Measurements from ENCODE around the gene TRIM33. TPM values are rescaled to one million over a fixed set of nuclear protein-coding genes. Genes with fewer than 3 reads are reported as not detected.

Gene TRIM33
- total and polyA plus RNA-seq, 2 donors (not counting 1 experiment from before 2014, with no cell fraction given): 17.8 to 21.5 TPM

- Histone ChIP-seq H3K9me3 (ENCODE audit: control insufficient read depth, insufficient read depth, low read depth, low read length) (no peaks in the 10 kb centered on the region), H4K20me1 (ENCODE audit: control insufficient read depth, extremely low read depth, insufficient read depth, low read length) (no peaks in the 10 kb centered on the region), H3K4me3 (replicated peaks in 1 of 4; ENCODE audit: control extremely low read depth in 1 of 4, insufficient read depth in 1 of 4, low read depth in 3 of 4, low read length in 4 of 4) (no peak overlapping the region), H3K4me1 (ENCODE audit: control insufficient read depth, extremely low read depth, insufficient read depth, low read length) (peaks cover 2% of the 10 kb centered on the region), H3K9ac (ENCODE audit: insufficient read depth, low read length) (no peak overlapping the region), H2AFZ (ENCODE audit: low read length) (no peak overlapping the region), H3K79me2 (ENCODE audit: control insufficient read depth, insufficient read depth, low read length) (peaks cover 32% of the 10 kb centered on the region), H3K36me3 (ENCODE audit: control insufficient read depth, insufficient read depth, low read length) (no peaks in the 10 kb centered on the region), H3K27ac (ENCODE audit: insufficient read depth, low read length) (no peak overlapping the region), H3K27me3 (ENCODE audit: control insufficient read depth, insufficient read depth, low read length) (no peaks in the 10 kb centered on the region), H3K4me2 (ENCODE audit: extremely low read depth, insufficient read depth, low read length) (no peak overlapping the region)
- no peak for DNase-seq (ENCODE audit: low read depth in 2 of 2)
- TF ChIP-seq EZH2 (IDR thresholded peaks at IDR 0.05; ENCODE audit: low read length, missing control alignments): no peak
- TF ChIP-seq CTCF (conservative IDR thresholded peaks at IDR 0.05 in 1 of 2, IDR thresholded peaks at IDR 0.05 in 1 of 2; ENCODE audit: low read depth in 1 of 2, low read length in 2 of 2): no peak
Measured at GRCh38 chr1:114466334-114467014, 44.5 kb downstream of the TRIM33 start.

- Histone ChIP-seq H3K4me2 (ENCODE audit: extremely low read depth, insufficient read depth, low read length) (no peak overlapping the region), H3K4me1 (ENCODE audit: control insufficient read depth, extremely low read depth, insufficient read depth, low read length) (no peaks in the 10 kb centered on the region), H3K9me3 (ENCODE audit: control insufficient read depth, insufficient read depth, low read depth, low read length) (no peaks in the 10 kb centered on the region), H3K9ac (ENCODE audit: insufficient read depth, low read length) (no peak overlapping the region), H3K27me3 (ENCODE audit: control insufficient read depth, insufficient read depth, low read length) (no peaks in the 10 kb centered on the region), H3K36me3 (ENCODE audit: control insufficient read depth, insufficient read depth, low read length) (no peaks in the 10 kb centered on the region), H3K27ac (ENCODE audit: insufficient read depth, low read length) (no peak overlapping the region), H3K4me3 (replicated peaks in 1 of 4; ENCODE audit: control extremely low read depth in 1 of 4, insufficient read depth in 1 of 4, low read depth in 3 of 4, low read length in 4 of 4) (no peak overlapping the region), H2AFZ (ENCODE audit: low read length) (no peak overlapping the region), H3K79me2 (ENCODE audit: control insufficient read depth, insufficient read depth, low read length) (peaks cover 17% of the 10 kb centered on the region), H4K20me1 (ENCODE audit: control insufficient read depth, extremely low read depth, insufficient read depth, low read length) (no peaks in the 10 kb centered on the region)
- TF ChIP-seq EZH2 (IDR thresholded peaks at IDR 0.05; ENCODE audit: low read length, missing control alignments): no peak
- TF ChIP-seq CTCF (conservative IDR thresholded peaks at IDR 0.05 in 1 of 2, IDR thresholded peaks at IDR 0.05 in 1 of 2; ENCODE audit: low read depth in 1 of 2, low read length in 2 of 2): no peak
- no peak for DNase-seq (ENCODE audit: low read depth in 2 of 2)
Measured at GRCh38 chr1:114462963-114463362, 48.0 kb downstream of the TRIM33 start.

GRCh38 chr1:114462341-114462740, 48.7 kb downstream of the TRIM33 start:
- peak in 1 of 2 donors; percentile 37 for DNase-seq (ENCODE audit: low read depth in 2 of 2)
- H3K4me3 ChIP-seq (replicated peaks in 1 of 4; ENCODE audit: control extremely low read depth in 1 of 4, insufficient read depth in 1 of 4, low read depth in 3 of 4, low read length in 4 of 4): no peak overlapping the region

More at GRCh38 chr1:114462341-114462740, 48.7 kb downstream of the TRIM33 start:
- TF ChIP-seq EZH2 (IDR thresholded peaks at IDR 0.05; ENCODE audit: low read length, missing control alignments) (no peak), CTCF (conservative IDR thresholded peaks at IDR 0.05 in 1 of 2, IDR thresholded peaks at IDR 0.05 in 1 of 2; ENCODE audit: low read depth in 1 of 2, low read length in 2 of 2) (no peak)
- Histone ChIP-seq H3K79me2 (ENCODE audit: control insufficient read depth, insufficient read depth, low read length) (peaks cover 14% of the 10 kb centered on the region), H3K4me1 (ENCODE audit: control insufficient read depth, extremely low read depth, insufficient read depth, low read length) (no peaks in the 10 kb centered on the region), H3K36me3 (ENCODE audit: control insufficient read depth, insufficient read depth, low read length) (no peaks in the 10 kb centered on the region), H3K9ac (ENCODE audit: insufficient read depth, low read length) (no peak overlapping the region), H3K27ac (ENCODE audit: insufficient read depth, low read length) (no peak overlapping the region), H2AFZ (ENCODE audit: low read length) (no peak overlapping the region), H3K9me3 (ENCODE audit: control insufficient read depth, insufficient read depth, low read depth, low read length) (no peaks in the 10 kb centered on the region), H3K4me2 (ENCODE audit: extremely low read depth, insufficient read depth, low read length) (no peak overlapping the region), H4K20me1 (ENCODE audit: control insufficient read depth, extremely low read depth, insufficient read depth, low read length) (no peaks in the 10 kb centered on the region), H3K27me3 (ENCODE audit: control insufficient read depth, insufficient read depth, low read length) (no peaks in the 10 kb centered on the region)

All from fibroblast of lung (primary cell).